BJ (cell line): Measurements from ENCODE around the gene CEP95. TPM values are rescaled to one million over a fixed set of nuclear protein-coding genes. Genes with fewer than 3 reads are reported as not detected.

ENCODE experiments used
- CTCF ChIA-PET: fragments of 350-600 bp; formaldehyde crosslinking; extraction: SDS; loops from one replicate; lab custom pipeline; 2021; ENCODE audit warnings: antibody characterized with exemption, inconsistent platforms; lab: Yijun Ruan, JAX
- POLR2A ChIA-PET: fragments of 300-600 bp; sonication (Branson Sonifier 250); formaldehyde crosslinking; extraction: SDS; loops from one replicate; lab custom pipeline; 2021; ENCODE audit warnings: antibody characterized with exemption; lab: Charles Lee
- DNase-seq: peaks from one replicate; pipeline ENCODE4 v3.0.0-alpha.2; 2011; ENCODE audit warnings: low read depth
- H3K27me3 ChIP-seq: 2 replicates; pipeline ENCODE4 v1.6.0; 2011; ENCODE audit warnings: low read length; ENCODE audit not compliant: control insufficient read depth, insufficient read depth
- H3K36me3 ChIP-seq: 2 replicates; pipeline ENCODE4 v1.5.1; 2011; ENCODE audit warnings: low read length; ENCODE audit not compliant: control insufficient read depth, insufficient read depth
- H3K4me3 ChIP-seq: 2 replicates; pipeline ENCODE4 v1.5.1; 2011; ENCODE audit warnings: low read depth, mild to moderate bottlenecking, control low read depth, low read length
- polyA plus RNA-seq: library from polyadenylated mRNA; depleted of rRNA; stranded (reverse); fragments of >200 nt; gene quantifications from 2 replicates; pipeline ENCODE4 v1.2.3, GENCODE V29; 2011
- TF ChIP-seq, protein P1 (sequence below): IDR thresholded peaks from 2 replicates; pipeline ENCODE4 v1.5.1; 2011; ENCODE audit warnings: low read depth, mild to moderate bottlenecking, control low read depth, inconsistent platforms, low read length, moderate library complexity; ENCODE audit not compliant: insufficient read depth

The CEP95 gene
- polyA plus RNA-seq, 1 experiment = 17.6 TPM

DNA sequence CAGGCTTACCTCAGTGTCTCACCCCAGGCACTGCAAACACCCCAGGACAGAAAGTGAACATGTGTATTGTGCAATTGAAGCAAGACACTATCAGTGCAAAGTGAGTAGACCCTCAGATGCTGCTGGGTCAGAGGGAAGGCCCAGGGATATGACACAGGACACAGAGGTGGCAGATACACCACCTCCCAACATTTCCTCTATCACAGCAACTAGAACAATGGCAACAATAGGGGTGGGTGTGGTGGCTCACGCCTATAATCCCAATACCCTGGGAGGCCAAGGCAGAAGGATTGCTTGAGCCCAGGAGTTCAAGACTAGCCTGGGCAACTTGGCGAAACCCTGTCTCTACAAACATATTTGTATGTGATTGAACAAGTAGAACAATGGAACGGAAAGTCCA is 35.3 kb upstream of the CEP95 start:
- TF ChIP-seq, protein P1, sequence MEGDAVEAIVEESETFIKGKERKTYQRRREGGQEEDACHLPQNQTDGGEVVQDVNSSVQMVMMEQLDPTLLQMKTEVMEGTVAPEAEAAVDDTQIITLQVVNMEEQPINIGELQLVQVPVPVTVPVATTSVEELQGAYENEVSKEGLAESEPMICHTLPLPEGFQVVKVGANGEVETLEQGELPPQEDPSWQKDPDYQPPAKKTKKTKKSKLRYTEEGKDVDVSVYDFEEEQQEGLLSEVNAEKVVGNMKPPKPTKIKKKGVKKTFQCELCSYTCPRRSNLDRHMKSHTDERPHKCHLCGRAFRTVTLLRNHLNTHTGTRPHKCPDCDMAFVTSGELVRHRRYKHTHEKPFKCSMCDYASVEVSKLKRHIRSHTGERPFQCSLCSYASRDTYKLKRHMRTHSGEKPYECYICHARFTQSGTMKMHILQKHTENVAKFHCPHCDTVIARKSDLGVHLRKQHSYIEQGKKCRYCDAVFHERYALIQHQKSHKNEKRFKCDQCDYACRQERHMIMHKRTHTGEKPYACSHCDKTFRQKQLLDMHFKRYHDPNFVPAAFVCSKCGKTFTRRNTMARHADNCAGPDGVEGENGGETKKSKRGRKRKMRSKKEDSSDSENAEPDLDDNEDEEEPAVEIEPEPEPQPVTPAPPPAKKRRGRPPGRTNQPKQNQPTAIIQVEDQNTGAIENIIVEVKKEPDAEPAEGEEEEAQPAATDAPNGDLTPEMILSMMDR = no peak
- ChIA-PET CTCF (no interaction called here), POLR2A (no interaction called here)
- Histone ChIP-seq H3K27me3 (no peaks in the 10 kb centered on the region), H3K4me3 (no peak overlapping the region), H3K36me3 (no peaks in the 10 kb centered on the region)
- DNase-seq = no peak

- CTCF ChIA-PET = no interaction called here
- TF ChIP-seq, protein P1 = no peak
These were observed 34.2 kb upstream of the CEP95 start for GRCh38 chr17:64472564-64472963.

GRCh38 chr17:64477849-64478248 is 28.9 kb upstream of the CEP95 start:
- CTCF ChIA-PET = interaction anchor here (0.6 to 1.8 kb wide), 7 partner anchors 10 to 701 kb away, joined by 3 to 5 read pairs (median 4); no protein-coding TSS in a partner anchor
- no peak overlapping the region for H3K4me3 ChIP-seq
- no peaks in the 10 kb centered on the region for H3K36me3 ChIP-seq
- TF ChIP-seq, protein P1 = no peak
- POLR2A ChIA-PET = no interaction called here
- no peak for DNase-seq
- no peaks in the 10 kb centered on the region for H3K27me3 ChIP-seq

More at GRCh38 chr17:64472564-64472963, 34.2 kb upstream of the CEP95 start:
- POLR2A ChIA-PET = no interaction called here
- no peak for DNase-seq
- no peaks in the 10 kb centered on the region for H3K27me3 ChIP-seq
- no peaks in the 10 kb centered on the region for H3K36me3 ChIP-seq
- H3K4me3 ChIP-seq = no peak overlapping the region

GRCh38 chr17:64480951-64481350 is 25.8 kb upstream of the CEP95 start:
- POLR2A ChIA-PET = no interaction called here
- CTCF ChIA-PET = interaction anchor here (0.6 to 4.7 kb wide), 5 partner anchors 10 to 167 kb away, joined by 3 to 19 read pairs (median 3); no protein-coding TSS in a partner anchor
- TF ChIP-seq, protein P1 = no peak
- no peak for DNase-seq
- H3K36me3 ChIP-seq = 0 out of 2 replicates have a peak, but pooled peaks cover 1% of the 10 kb centered on the region
- no peak overlapping the region for H3K4me3 ChIP-seq
- no peaks in the 10 kb centered on the region for H3K27me3 ChIP-seq

- CTCF ChIA-PET = interaction anchor here (1.1 to 4.4 kb wide), 2 partner anchors 9 to 64 kb away, joined by 5 to 30 read pairs; no protein-coding TSS in a partner anchor
- DNase-seq = no peak
- TF ChIP-seq, protein P1 = no peak
- H3K4me3 ChIP-seq = no peak overlapping the region
- H3K27me3 ChIP-seq = no peaks in the 10 kb centered on the region
- H3K36me3 ChIP-seq = 0 out of 2 replicates have a peak, but pooled peaks cover 1% of the 10 kb centered on the region
- POLR2A ChIA-PET = no interaction called here
These were observed 22.4 kb upstream of the CEP95 start for GRCh38 chr17:64484380-64484779.
